MM.1S (cell line): Measurements from ENCODE around the gene PLTP.

Experiments
- DNase-seq: peaks from one replicate; pipeline ENCODE4 v3.0.0-alpha.2; 2015
- H2AFZ ChIP-seq: fragments of 300-600 bp; sonication (generic); 2 replicates; pipeline ENCODE4 v1.6.0; 2016; ENCODE audit warnings: antibody characterized with exemption, low read length
- H3F3A ChIP-seq: fragments of 300-600 bp; sonication (generic); 2 replicates; pipeline ENCODE4 v1.6.1; 2016; ENCODE audit warnings: mild to moderate bottlenecking, antibody characterized with exemption, low read length, moderate library complexity, mixed read lengths; ENCODE audit not compliant: insufficient read depth
- H3K27ac ChIP-seq: fragments of 300-600 bp; sonication (generic); 2 replicates; pipeline ENCODE4 v1.5.1; 2016; ENCODE audit warnings: mild to moderate bottlenecking, low read length
- H3K27me3 ChIP-seq: fragments of 300-600 bp; sonication (generic); replicated peaks from 2 replicates; pipeline ENCODE4 v1.6.0; 2016; ENCODE audit warnings: low read length; ENCODE audit not compliant: insufficient read depth
- H3K36me3 ChIP-seq: fragments of 300-600 bp; sonication (generic); replicated peaks from 2 replicates; pipeline ENCODE4 v1.6.1; 2016; ENCODE audit warnings: mild to moderate bottlenecking, low read length, mixed read lengths; ENCODE audit not compliant: insufficient read depth
- H3K4me1 ChIP-seq: fragments of 300-600 bp; sonication (generic); 2 replicates; pipeline ENCODE4 v1.6.1; 2016; ENCODE audit warnings: low read length, mixed read lengths
- H3K4me2 ChIP-seq: fragments of 300-600 bp; sonication (generic); 2 replicates; pipeline ENCODE4 v1.6.0; 2016; ENCODE audit warnings: low read depth, low read length
- H3K4me3 ChIP-seq: fragments of 300-600 bp; sonication (generic); 2 replicates; pipeline ENCODE4 v1.5.1; 2016; ENCODE audit warnings: low read length, mixed read lengths
- H3K79me2 ChIP-seq: fragments of 300-600 bp; sonication (generic); 2 replicates; pipeline ENCODE4 v1.6.1; 2016; ENCODE audit warnings: mixed run types, low read length, mixed read lengths
- H3K9ac ChIP-seq: fragments of 300-600 bp; sonication (generic); 2 replicates; pipeline ENCODE4 v1.6.1; 2016; ENCODE audit warnings: low read length, mixed read lengths
- H3K9me2 ChIP-seq: fragments of 300-600 bp; sonication (generic); replicated peaks from 2 replicates; pipeline ENCODE4 v1.6.1; 2016; ENCODE audit warnings: mild to moderate bottlenecking, low read length, mixed read lengths; ENCODE audit not compliant: insufficient read depth
- H3K9me3 ChIP-seq: fragments of 300-600 bp; sonication (generic); replicated peaks from 2 replicates; pipeline ENCODE4 v1.6.1; 2016; ENCODE audit warnings: mild to moderate bottlenecking, low read length, mixed read lengths; ENCODE audit not compliant: insufficient read depth
- H4K20me1 ChIP-seq: fragments of 300-600 bp; sonication (generic); 2 replicates; pipeline ENCODE4 v1.6.1; 2016; ENCODE audit warnings: mild to moderate bottlenecking, low read length, moderate library complexity, mixed read lengths; ENCODE audit not compliant: insufficient read depth
- EZH2 ChIP-seq: fragments of 300-600 bp; sonication (generic); optimal IDR thresholded peaks from 2 replicates; pipeline ENCODE3; 2017; ENCODE audit warnings: low read depth, mild to moderate bottlenecking, antibody characterized with exemption, low read length, mixed read lengths
- EZH2phosphoT487 ChIP-seq: fragments of 300-600 bp; sonication (generic); IDR thresholded peaks from 2 replicates; pipeline ENCODE4 v1.6.1; 2018; ENCODE audit warnings: antibody characterized with exemption, low read length
- TF ChIP-seq, protein P1 (sequence below): fragments of 300-600 bp; sonication (generic); IDR thresholded peaks from 2 replicates; pipeline ENCODE4 v1.5.1; 2016; ENCODE audit warnings: antibody characterized with exemption, low read length, mixed read lengths

PLTP gene

DNA sequence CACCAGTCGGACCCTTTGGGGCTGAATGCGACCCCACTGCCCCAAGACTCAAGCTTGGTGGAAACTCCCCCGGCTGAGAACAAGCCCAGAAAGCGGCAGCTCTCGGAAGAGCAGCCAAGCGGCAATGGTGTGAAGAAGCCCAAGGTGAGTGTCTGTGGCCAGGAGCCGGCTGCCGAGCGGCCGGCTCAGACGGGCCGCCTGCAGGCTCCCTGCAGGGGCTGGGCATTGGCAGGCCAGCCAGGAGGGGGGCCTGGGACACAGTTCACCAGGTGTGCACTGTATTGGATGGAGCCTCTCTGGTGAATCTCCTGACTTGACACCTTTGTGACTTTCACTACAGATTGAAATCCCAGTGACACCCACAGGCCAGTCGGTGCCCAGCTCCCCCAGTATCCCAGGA, 28.5 kb upstream of the PLTP start:
- Histone ChIP-seq H3K27ac (no peak overlapping the region), H3K4me2 (no peak overlapping the region), H3K4me1 (no peaks in the 10 kb centered on the region), H3K9me3 (no peaks in the 10 kb centered on the region), H3K9me2 (no peaks in the 10 kb centered on the region), H3K27me3 (no peaks in the 10 kb centered on the region), H3K36me3 (peaks cover 2% of the 10 kb centered on the region; the same call in 1 of the 2 replicates), H4K20me1 (no peaks in the 10 kb centered on the region), H3K79me2 (peaks cover 21% of the 10 kb centered on the region), H3K9ac (no peak overlapping the region), H3K4me3 (no peak overlapping the region), H2AFZ (no peak overlapping the region), H3F3A (no peaks in the 10 kb centered on the region)
- no peak for DNase-seq
- TF ChIP-seq EZH2 (no peak), EZH2phosphoT487 (no peak)
- TF ChIP-seq, protein P1, sequence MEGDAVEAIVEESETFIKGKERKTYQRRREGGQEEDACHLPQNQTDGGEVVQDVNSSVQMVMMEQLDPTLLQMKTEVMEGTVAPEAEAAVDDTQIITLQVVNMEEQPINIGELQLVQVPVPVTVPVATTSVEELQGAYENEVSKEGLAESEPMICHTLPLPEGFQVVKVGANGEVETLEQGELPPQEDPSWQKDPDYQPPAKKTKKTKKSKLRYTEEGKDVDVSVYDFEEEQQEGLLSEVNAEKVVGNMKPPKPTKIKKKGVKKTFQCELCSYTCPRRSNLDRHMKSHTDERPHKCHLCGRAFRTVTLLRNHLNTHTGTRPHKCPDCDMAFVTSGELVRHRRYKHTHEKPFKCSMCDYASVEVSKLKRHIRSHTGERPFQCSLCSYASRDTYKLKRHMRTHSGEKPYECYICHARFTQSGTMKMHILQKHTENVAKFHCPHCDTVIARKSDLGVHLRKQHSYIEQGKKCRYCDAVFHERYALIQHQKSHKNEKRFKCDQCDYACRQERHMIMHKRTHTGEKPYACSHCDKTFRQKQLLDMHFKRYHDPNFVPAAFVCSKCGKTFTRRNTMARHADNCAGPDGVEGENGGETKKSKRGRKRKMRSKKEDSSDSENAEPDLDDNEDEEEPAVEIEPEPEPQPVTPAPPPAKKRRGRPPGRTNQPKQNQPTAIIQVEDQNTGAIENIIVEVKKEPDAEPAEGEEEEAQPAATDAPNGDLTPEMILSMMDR = no peak

DNA sequence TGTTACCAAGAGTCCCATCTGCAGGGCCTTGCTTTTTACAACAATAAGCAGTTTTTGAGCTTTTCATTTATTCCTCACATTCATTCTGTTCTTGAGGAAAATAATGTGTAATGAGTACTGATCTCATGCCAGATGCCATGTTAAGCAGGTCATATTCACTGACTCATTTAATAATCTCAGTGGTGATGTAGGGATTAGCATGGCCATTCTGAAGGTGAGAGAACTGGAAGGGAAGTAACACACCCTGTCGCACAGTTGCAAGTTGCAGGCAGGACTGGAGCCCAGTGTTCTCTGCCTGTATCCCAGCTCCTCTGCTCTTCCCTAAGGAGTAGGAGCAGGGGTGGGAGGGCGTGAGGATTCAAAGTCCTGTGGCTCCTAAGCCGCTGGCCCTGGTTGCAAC, 28.1 kb upstream of the PLTP start:
- Histone ChIP-seq H3K79me2 (peaks cover 24% of the 10 kb centered on the region), H4K20me1 (no peaks in the 10 kb centered on the region), H3F3A (no peaks in the 10 kb centered on the region), H3K9me2 (no peaks in the 10 kb centered on the region), H3K36me3 (peaks cover 2% of the 10 kb centered on the region; the same call in 1 of the 2 replicates), H3K9ac (no peak overlapping the region), H3K4me3 (no peak overlapping the region), H2AFZ (no peak overlapping the region), H3K4me1 (no peaks in the 10 kb centered on the region), H3K27me3 (no peaks in the 10 kb centered on the region), H3K4me2 (no peak overlapping the region), H3K27ac (no peak overlapping the region), H3K9me3 (no peaks in the 10 kb centered on the region)
- no peak for TF ChIP-seq EZH2
- TF ChIP-seq, protein P1 = no peak
- no peak for TF ChIP-seq EZH2phosphoT487
- no peak for DNase-seq

DNA sequence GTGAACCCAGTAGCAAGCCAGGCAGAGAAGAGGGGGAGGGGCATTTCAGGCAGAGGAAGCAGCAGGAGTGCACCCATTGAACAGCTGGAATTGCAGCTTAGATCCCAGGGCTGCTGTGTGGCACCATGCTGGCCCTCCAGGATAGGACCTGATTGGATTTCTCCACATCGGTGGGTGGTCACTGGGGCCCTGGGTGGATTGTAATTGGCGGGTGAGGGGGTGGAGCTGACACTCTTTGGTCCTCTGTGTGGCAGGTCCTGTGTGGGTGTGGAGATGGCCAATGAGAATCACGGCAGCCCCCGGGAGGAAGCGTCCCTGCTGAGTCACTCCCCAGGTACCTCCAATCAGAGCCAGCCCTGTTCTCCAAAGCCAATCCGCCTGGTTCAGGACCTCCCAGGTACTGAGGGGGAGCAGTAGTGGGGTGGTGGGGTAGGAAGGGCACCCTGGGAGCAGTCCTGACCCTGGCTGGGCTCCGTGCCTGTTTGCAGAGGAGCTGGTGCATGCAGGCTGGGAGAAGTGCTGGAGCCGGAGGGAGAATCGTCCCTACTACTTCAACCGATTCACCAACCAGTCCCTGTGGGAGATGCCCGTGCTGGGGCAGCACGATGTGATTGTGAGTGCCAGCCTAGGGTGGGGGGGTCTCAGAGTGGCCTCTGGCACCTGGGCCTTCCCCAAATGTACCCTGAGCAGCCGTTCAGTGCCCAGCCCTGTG, 26.9 kb upstream of the PLTP start:
- Histone ChIP-seq H3K36me3 (peaks cover 2% of the 10 kb centered on the region; the same call in 1 of the 2 replicates), H3K27ac (no peak overlapping the region)

More for the DNA sequence above, 26.9 kb upstream of the PLTP start:
- no peak overlapping the region for H3K9ac ChIP-seq
- no peaks in the 10 kb centered on the region for H4K20me1 ChIP-seq
- H2AFZ ChIP-seq = no peak overlapping the region
- no peaks in the 10 kb centered on the region for H3K27me3 ChIP-seq
- peaks cover 30% of the 10 kb centered on the region for H3K79me2 ChIP-seq
- DNase-seq = no peak
- H3K4me3 ChIP-seq = no peak overlapping the region
- H3F3A ChIP-seq = peaks cover 2% of the 10 kb centered on the region; the same call in 1 of the 2 replicates
- TF ChIP-seq EZH2phosphoT487 = no peak
- TF ChIP-seq EZH2 = no peak
- TF ChIP-seq, protein P1 = no peak
- H3K9me3 ChIP-seq = no peaks in the 10 kb centered on the region
- no peak overlapping the region for H3K4me2 ChIP-seq
- no peaks in the 10 kb centered on the region for H3K9me2 ChIP-seq
- no peaks in the 10 kb centered on the region for H3K4me1 ChIP-seq
